GM18505 (cell line): ENCODE measurements around the gene ACAD9.
"Not testable (repeated sequence)": the region's sequence is repeated elsewhere in the genome, so short reads cannot be mapped to it uniquely, and the experiment has no call there.

Source experiments
- ATAC-seq: cut with Tn5 transposase; IDR thresholded peaks from one replicate; pipeline ENCODE4 v1.9.1; 2021; ENCODE audit not compliant: unreplicated experiment
- POLR2A ChIP-seq: IDR thresholded peaks from 4 replicates; pipeline ENCODE4 v1.6.1; 2011; ENCODE audit warnings: borderline replicate concordance; ENCODE audit not compliant: insufficient read depth, insufficient read length; ENCODE audit errors: extremely low read depth

The ACAD9 gene

GRCh38 chr3:128906031-128906803 lies 26.8 kb downstream of the ACAD9 start:
- no peak for ATAC-seq
- no peak for TF ChIP-seq POLR2A

GRCh38 chr3:128906804-128907525 lies 27.5 kb downstream of the ACAD9 start:
- no peak for TF ChIP-seq POLR2A
- no peak for ATAC-seq

- no peak for TF ChIP-seq POLR2A
- ATAC-seq: no peak
Measured at GRCh38 chr3:128907706-128908445, 28.5 kb downstream of the ACAD9 start.

DNA sequence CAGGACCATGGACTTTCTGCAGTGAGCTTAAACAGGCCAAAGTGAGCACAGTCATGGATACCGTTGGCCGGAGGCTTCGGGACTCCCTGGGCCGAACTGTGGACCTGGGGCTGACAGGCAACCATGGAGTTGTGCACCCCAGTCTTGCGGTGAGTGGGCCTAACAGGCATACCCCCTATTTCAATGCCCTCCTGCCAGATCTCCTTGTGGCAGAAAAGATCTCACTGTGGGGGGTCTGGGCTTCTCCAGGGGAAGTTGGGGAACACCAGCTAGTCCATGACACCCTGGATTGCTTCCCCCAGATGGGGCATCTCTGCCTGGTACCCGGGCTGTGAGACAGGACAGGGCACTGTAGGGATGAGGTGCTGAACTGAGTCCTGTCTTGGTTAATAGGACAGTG lies 29.5 kb downstream of the ACAD9 start:
- TF ChIP-seq POLR2A: no peak
- no peak for ATAC-seq

DNA sequence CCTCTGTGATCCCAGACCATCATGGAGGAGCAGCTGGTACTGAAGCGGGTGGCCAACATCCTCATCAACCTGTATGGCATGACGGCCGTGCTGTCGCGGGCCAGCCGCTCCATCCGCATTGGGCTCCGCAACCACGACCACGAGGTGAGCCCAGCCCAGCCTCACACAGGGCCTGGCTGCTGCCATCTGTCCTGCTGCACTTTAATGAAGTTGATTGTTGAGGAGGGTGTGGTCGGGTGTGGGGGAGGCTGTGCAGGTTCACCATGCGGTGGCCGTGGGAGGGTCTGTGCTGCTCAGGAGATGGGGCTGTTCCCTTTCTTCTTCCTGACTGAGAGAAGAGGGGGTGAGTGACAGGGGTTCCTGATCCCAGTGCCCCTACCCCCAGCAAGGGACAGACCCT lies 30.6 kb downstream of the ACAD9 start:
- no peak for TF ChIP-seq POLR2A
- no peak for ATAC-seq

GRCh38 chr3:128911911-128912310 lies 32.5 kb downstream of the ACAD9 start:
- no peak for TF ChIP-seq POLR2A
- no peak for ATAC-seq

DNA sequence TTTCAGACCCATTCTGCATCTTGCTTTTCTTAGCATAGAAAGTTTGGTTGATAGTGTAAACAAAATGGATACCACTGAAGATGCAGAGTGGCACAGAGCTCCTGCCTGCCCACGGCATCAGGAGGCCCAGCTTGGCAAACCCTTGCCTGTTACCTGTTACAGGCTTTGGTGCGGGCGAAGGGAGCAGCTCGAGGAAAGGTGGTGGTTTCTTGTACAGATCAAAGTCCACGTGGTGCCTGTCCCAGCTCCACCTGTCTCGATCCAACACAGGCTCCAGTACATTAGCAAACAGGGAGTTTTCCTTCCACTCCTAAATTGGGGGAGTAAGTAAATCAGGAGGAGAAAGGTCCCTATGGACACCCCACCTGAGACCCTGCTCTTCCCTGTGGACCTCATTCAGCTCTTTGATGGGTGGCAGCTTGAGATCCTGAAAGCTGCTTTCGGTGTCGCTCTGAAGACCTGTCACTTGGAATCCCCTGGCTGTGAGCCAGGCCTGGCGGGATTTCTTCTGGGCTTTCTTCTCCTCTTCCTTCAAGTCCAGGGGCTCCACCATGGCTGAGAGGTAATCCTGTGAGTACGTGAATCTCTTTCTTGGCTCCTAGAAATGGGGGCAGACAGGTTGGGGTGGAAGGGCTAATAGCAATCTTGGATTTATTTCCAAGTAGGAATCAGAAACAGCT lies 35.7 kb downstream of the ACAD9 start:
- no peak for TF ChIP-seq POLR2A
- no peak for ATAC-seq

GRCh38 chr3:128917291-128917690 lies 37.9 kb downstream of the ACAD9 start:
- TF ChIP-seq POLR2A: no peak
- ATAC-seq: no peak

GRCh38 chr3:128919988-128920387 lies 40.6 kb downstream of the ACAD9 start:
- no peak for ATAC-seq
- TF ChIP-seq POLR2A: no peak

GRCh38 chr3:128922804-128923459 lies 43.5 kb downstream of the ACAD9 start:
- TF ChIP-seq POLR2A: no peak
- no peak for ATAC-seq

- TF ChIP-seq POLR2A: no peak
- ATAC-seq: no peak
Measured at GRCh38 chr3:128923576-128923975, 44.2 kb downstream of the ACAD9 start.

GRCh38 chr3:128923986-128924385 lies 44.6 kb downstream of the ACAD9 start:
- ATAC-seq: not testable (repeated sequence)

- no peak for TF ChIP-seq POLR2A
- no peak for ATAC-seq
Measured at GRCh38 chr3:128929364-128929763, 49.9 kb downstream of the ACAD9 start.
